ENCODE measurements around the gene FGD6. TPM values are rescaled to one million over a fixed set of nuclear protein-coding genes. Genes with fewer than 3 reads are reported as not detected.

FGD6 gene
- total RNA-seq, 2 experiments from 2014 or later: 1.5 TPM

DNA sequence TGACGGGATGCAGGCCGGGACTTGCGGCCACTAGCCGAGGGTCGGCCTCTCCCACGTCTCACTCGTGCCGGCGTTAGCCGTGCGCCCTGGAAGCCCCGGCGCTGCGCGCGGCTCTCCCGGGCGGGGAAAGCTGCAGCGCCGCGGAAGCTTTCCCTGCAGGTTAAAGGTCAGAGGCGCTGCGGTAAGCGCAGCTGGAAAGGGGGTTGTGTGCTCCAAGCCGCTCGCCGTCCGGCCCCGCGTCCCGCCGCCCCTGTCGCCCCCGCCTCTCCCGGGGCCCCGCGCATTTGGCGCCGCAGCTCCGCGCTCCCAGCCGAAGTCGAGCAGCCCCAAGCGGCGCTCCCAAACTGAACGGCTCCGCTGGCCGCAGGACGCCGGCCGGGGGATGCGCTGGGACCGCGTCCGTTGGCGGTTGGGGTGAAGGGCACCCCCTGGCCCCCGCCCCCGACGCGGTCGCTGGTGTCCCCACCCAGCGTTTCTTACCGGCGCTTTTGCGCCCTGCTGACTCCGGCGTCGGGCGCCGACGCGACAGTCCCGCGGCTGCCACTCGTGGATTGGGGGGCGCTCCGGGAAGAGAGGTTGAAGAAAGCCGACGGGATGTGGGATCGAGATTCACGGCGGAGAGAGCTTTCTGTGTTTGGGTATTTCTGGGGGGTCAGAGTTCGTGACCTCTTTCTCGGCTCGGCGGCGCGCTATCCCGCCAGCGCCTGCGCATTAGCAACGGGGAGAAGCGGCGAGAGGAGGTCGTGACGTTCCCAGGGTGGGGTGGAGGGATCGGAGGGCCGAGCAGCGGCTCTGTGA lies 144.2 kb downstream of the FGD6 start, which contains the start of gene NR2C1:
Gene NR2C1 (minus strand): TSS at position 719 of the 798 bp plus-strand sequence. CDS start 6,234 bp downstream, outside the sequence.
- ATAC-seq (ENCODE audit: poor library complexity): peak; percentile 98
- Mint-ChIP-seq H3K9me3 (no peaks in the 10 kb centered on the region), H3K27ac (peak within 1 kb of the TSS; percentile 89), H3K36me3 (ENCODE audit: low read depth) (peaks cover 22% of the 10 kb centered on the region), H3K4me3 (peak within 1 kb of the TSS; percentile 98), H3K27me3 (no peaks in the 10 kb centered on the region), H3K4me1 (ENCODE audit: low read depth) (peaks cover 23% of the 10 kb centered on the region)
- ChIA-PET POLR2A (interaction anchor here (0.6 to 2.0 kb wide), 9 partner anchors 9 to 1396 kb away, joined by 3 to 32 read pairs (median 5); partner anchors contain the start of genes CRADD, FGD6, METAP2 and NDUFA12), CTCF (interaction anchor here (0.6 to 2.0 kb wide), 23 partner anchors 9 to 1605 kb away, joined by 3 to 16 read pairs (median 4); partner anchors contain the start of genes CRADD, FGD6, LTA4H and METAP2)
- intact Hi-C loops (cut with DNase I, micrococcal nuclease): loop anchor here (2.0 to 10.0 kb wide), 8 partner anchors 71 to 1608 kb away; partner anchors contain the start of genes CEP83 (in 1 of the 2), FGD6 (in 1 of the 2), METAP2 (in 1 of the 2) and MRPL42 (in 1 of the 2)
- H3K36me3 ChIP-seq (ENCODE audit: insufficient read depth, low read length): peaks cover 3% of the 10 kb centered on the region
- peak within 1 kb of the TSS; percentile 84 for H3K4me3 ChIP-seq (ENCODE audit: low read length)
- H3K27me3 ChIP-seq (ENCODE audit: control insufficient read depth in 1 of 2, insufficient read depth in 2 of 2, low read length in 2 of 2): no peaks in the 10 kb centered on the region
- TF ChIP-seq, protein P1, sequence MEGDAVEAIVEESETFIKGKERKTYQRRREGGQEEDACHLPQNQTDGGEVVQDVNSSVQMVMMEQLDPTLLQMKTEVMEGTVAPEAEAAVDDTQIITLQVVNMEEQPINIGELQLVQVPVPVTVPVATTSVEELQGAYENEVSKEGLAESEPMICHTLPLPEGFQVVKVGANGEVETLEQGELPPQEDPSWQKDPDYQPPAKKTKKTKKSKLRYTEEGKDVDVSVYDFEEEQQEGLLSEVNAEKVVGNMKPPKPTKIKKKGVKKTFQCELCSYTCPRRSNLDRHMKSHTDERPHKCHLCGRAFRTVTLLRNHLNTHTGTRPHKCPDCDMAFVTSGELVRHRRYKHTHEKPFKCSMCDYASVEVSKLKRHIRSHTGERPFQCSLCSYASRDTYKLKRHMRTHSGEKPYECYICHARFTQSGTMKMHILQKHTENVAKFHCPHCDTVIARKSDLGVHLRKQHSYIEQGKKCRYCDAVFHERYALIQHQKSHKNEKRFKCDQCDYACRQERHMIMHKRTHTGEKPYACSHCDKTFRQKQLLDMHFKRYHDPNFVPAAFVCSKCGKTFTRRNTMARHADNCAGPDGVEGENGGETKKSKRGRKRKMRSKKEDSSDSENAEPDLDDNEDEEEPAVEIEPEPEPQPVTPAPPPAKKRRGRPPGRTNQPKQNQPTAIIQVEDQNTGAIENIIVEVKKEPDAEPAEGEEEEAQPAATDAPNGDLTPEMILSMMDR (IDR thresholded peaks at IDR 0.05): no peak
- peak within 1 kb of the TSS; percentile 62 to 72 for H3K27ac ChIP-seq (ENCODE audit: low read depth in 1 of 2, low read length in 2 of 2)
- peak; percentile 85 to 97 (median 90) for DNase-seq
- H3K4me1 ChIP-seq (ENCODE audit: insufficient read depth, low read length): peaks cover 17% of the 10 kb centered on the region
- no peaks in the 10 kb centered on the region for H3K9me3 ChIP-seq (ENCODE audit: control insufficient read depth in 1 of 2, insufficient read depth in 1 of 2, low read length in 2 of 2)

DNA sequence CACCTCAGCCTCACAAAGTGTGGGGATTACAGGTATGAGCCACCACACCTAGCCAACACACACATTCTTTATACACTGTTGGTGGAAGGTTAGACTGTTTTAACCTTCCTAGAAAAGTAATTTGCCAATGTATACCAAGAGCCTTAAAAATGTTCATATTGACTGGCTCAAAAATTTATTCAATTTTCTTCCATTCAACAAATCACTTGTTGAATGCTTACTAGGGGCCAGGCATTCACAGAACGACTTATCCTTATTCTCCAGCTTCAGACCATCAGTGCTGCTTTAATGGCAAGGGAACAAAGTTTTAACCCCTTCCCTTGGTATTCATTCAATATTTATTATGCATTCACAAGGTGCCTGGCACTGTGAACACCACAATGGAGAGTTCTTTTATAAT lies 146.9 kb downstream of the FGD6 start:
- H3K4me1 ChIP-seq (ENCODE audit: insufficient read depth, low read length): peaks cover 17% of the 10 kb centered on the region
- Mint-ChIP-seq H3K27ac (no peak overlapping the region), H3K4me1 (ENCODE audit: low read depth) (peaks cover 26% of the 10 kb centered on the region), H3K27me3 (no peaks in the 10 kb centered on the region), H3K4me3 (peak overlapping the region; percentile 51), H3K9me3 (no peaks in the 10 kb centered on the region), H3K36me3 (ENCODE audit: low read depth) (peaks cover 41% of the 10 kb centered on the region)
- DNase-seq (no peak), ATAC-seq (ENCODE audit: poor library complexity) (no peak)
- H3K4me3 ChIP-seq (ENCODE audit: low read length): no peak overlapping the region
- no peaks in the 10 kb centered on the region for H3K27me3 ChIP-seq (ENCODE audit: control insufficient read depth in 1 of 2, insufficient read depth in 2 of 2, low read length in 2 of 2)
- H3K9me3 ChIP-seq (ENCODE audit: control insufficient read depth in 1 of 2, insufficient read depth in 1 of 2, low read length in 2 of 2): no peaks in the 10 kb centered on the region
- intact Hi-C loops (cut with DNase I, micrococcal nuclease): loop anchor here in 1 of 2 experiments (5.0 to 10.0 kb wide), 6 partner anchors 68 to 1606 kb away; partner anchors contain the start of genes CEP83, MRPL42, NDUFA12 and SNRPF
- peaks cover 16% of the 10 kb centered on the region for H3K36me3 ChIP-seq (ENCODE audit: insufficient read depth, low read length)
- POLR2A ChIA-PET: no interaction called here
- CTCF ChIA-PET: no interaction called here
- TF ChIP-seq, protein P1 (IDR thresholded peaks at IDR 0.05): no peak
- no peak overlapping the region for H3K27ac ChIP-seq (ENCODE audit: low read depth in 1 of 2, low read length in 2 of 2)

DNA sequence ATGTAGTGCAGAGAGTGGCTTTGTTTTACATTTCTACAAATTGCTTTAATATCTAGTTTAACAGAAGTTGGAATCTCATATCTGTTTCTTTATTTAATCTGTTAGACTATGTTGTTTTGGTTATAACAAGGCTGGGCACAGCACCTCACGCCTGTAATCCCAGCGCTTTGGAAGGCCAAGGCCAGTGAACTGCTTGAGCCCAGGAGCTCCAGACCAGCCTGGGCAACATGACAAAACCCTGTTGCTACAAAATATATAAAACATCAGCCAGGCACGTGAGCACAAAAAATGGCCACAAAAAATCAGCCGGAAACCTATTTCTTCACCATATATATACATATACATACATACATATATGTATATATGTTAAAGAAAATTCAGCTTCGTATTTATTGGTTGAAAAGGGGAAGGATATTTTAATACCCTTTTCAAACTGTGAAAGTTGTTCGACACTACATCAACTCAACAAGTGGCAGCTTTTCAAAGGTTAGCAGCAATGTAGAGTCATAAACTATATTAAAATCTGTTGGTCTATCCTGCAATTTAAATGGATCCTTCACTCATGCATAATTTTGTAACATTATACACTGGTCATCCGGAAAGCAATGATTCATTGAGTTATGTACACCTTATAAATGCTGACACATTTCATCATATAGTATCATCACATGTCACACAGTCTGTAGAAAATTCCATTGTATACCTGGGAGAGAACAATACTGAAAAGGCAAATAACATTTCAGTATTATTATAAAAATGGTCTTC lies 151.0 kb downstream of the FGD6 start:
- DNase-seq (no peak), ATAC-seq (ENCODE audit: poor library complexity) (no peak)
- Mint-ChIP-seq H3K36me3 (ENCODE audit: low read depth) (peaks cover 65% of the 10 kb centered on the region), H3K27me3 (no peaks in the 10 kb centered on the region), H3K4me3 (no peak overlapping the region), H3K27ac (no peak overlapping the region), H3K9me3 (no peaks in the 10 kb centered on the region), H3K4me1 (ENCODE audit: low read depth) (peaks cover 20% of the 10 kb centered on the region)
- Histone ChIP-seq H3K4me1 (ENCODE audit: insufficient read depth, low read length) (no peaks in the 10 kb centered on the region), H3K9me3 (ENCODE audit: control insufficient read depth in 1 of 2, insufficient read depth in 1 of 2, low read length in 2 of 2) (no peaks in the 10 kb centered on the region), H3K36me3 (ENCODE audit: insufficient read depth, low read length) (peaks cover 35% of the 10 kb centered on the region), H3K27me3 (ENCODE audit: control insufficient read depth in 1 of 2, insufficient read depth in 2 of 2, low read length in 2 of 2) (no peaks in the 10 kb centered on the region), H3K27ac (ENCODE audit: low read depth in 1 of 2, low read length in 2 of 2) (no peak overlapping the region), H3K4me3 (ENCODE audit: low read length) (no peak overlapping the region)
- ChIA-PET POLR2A (no interaction called here), CTCF (no interaction called here)
- intact Hi-C loops (cut with DNase I, micrococcal nuclease): no loop called here
- TF ChIP-seq, protein P1 (IDR thresholded peaks at IDR 0.05): no peak
